Gastroesophageal sphincter (tissue), 4 donors: ENCODE data around the gene CDCP2. TPM values are rescaled to one million over a fixed set of nuclear protein-coding genes. Genes with fewer than 3 reads are reported as not detected.

Experiments used
- ATAC-seq: fragments of 150-250 bp; one replicate; pipeline ENCODE4 v1.9.1; 2016; ENCODE audit warnings: mild to moderate bottlenecking, moderate library complexity
- H3K27ac ChIP-seq, 4 donors: fragments of 200-600 bp; sonication (generic) in 3 of 4; 1 replicate in 3 of 4; 2 replicates in 1 of 4; pipeline ENCODE4 v1.5.1; 2016 to 2019
- H3K27me3 ChIP-seq: fragments of 200-600 bp; sonication (generic); one replicate; pipeline ENCODE4 v1.5.1; 2019
- H3K36me3 ChIP-seq, 2 donors: fragments of 200-600 bp; sonication (generic); one replicate each; pipeline ENCODE4 v1.5.1; 2019; ENCODE audit warnings: control low read depth in 1 of 2
- H3K4me1 ChIP-seq, 3 donors: fragments of 200-600 bp; sonication (generic); 1 replicate in 2 of 3; 2 replicates in 1 of 3; pipeline ENCODE4 v1.5.1; 2016 to 2019; ENCODE audit warnings: control low read depth in 2 of 3
- H3K4me3 ChIP-seq, 2 donors: fragments of 200-600 bp; sonication (generic); one replicate each; pipeline ENCODE4 v1.5.1; 2019; ENCODE audit warnings: mild to moderate bottlenecking in 1 of 2, moderate library complexity in 1 of 2
- H3K9me3 ChIP-seq, 3 donors: fragments of 200-600 bp; sonication (generic); one replicate each; pipeline ENCODE4 v1.5.1; 2017 to 2019; ENCODE audit warnings: control low read depth in 2 of 3
- CTCF ChIP-seq, 4 experiments: fragments of 200-600 bp in 2 of 4; fragments of 450-650 bp in 2 of 4; sonication (generic) in 1 of 4; IDR thresholded peaks; one replicate each; pipeline ENCODE4 v1.5.1; 2017 to 2019; ENCODE audit warnings: antibody characterized with exemption in 4 of 4, mild to moderate bottlenecking in 2 of 4, moderate library complexity in 2 of 4
- EP300 ChIP-seq: sonication (generic); formaldehyde crosslinking; IDR thresholded peaks from one replicate; pipeline ENCODE4 v1.6.1; 2017; ENCODE audit warnings: antibody characterized with exemption, mild to moderate bottlenecking
- POLR2A ChIP-seq, 2 donors: fragments of 450-650 bp; IDR thresholded peaks; one replicate each; pipeline ENCODE4 v1.6.1; 2017; ENCODE audit warnings: antibody characterized with exemption in 2 of 2, mild to moderate bottlenecking in 2 of 2, moderate library complexity in 1 of 2
- POLR2AphosphoS5 ChIP-seq: sonication (generic); formaldehyde crosslinking; IDR thresholded peaks from one replicate; pipeline ENCODE4 v1.6.1; 2017; ENCODE audit warnings: antibody characterized with exemption
- WGBS, 2 donors: methylation state at CpG; one replicate each; pipeline ENCODE4 v1.1.5; 2018; ENCODE audit warnings: low coverage in 1 of 2; 5-methylcytosine and 5-hydroxymethylcytosine counted together
- small RNA-seq, 4 donors: library from RNA; depleted of rRNA; stranded (forward); fragments of <200 nt; gene quantifications; one replicate each; pipeline ENCODE3, GENCODE V24; 2016
- total RNA-seq, 4 donors: library from RNA; depleted of rRNA; stranded (reverse); fragments of >200 nt; gene quantifications; one replicate each; pipeline ENCODE4 v1.1.0, GENCODE V29; 2016

Gene CDCP2
- total RNA-seq, 4 donors from 2014 or later: 0.13 to 0.23 TPM; not detected in 2

- no peaks in the 10 kb centered on the region for H3K4me1 ChIP-seq
- 86 to 93% methylated on average over 1 of the region's 1 CpG for WGBS, 2 donors
- H3K27ac ChIP-seq: no peak overlapping the region
- no peak for ATAC-seq
- no peak overlapping the region for H3K4me3 ChIP-seq
- no peaks in the 10 kb centered on the region for H3K27me3 ChIP-seq
- H3K9me3 ChIP-seq: no peaks in the 10 kb centered on the region
- no peak for TF ChIP-seq CTCF (IDR thresholded peaks at IDR 0.05)
- TF ChIP-seq EP300: no peak
- no peak for TF ChIP-seq POLR2AphosphoS5
- TF ChIP-seq POLR2A (IDR thresholded peaks at IDR 0.05): no peak
- H3K36me3 ChIP-seq: peaks cover 0 to 7% of the 10 kb centered on the region in 2 donors
Observed at GRCh38 chr1:54086754-54087153, 66.0 kb downstream of the CDCP2 start.

- WGBS, 2 donors: 88 to 91% methylated on average over 2 of the region's 2 CpGs
- Histone ChIP-seq H3K4me3 (no peak overlapping the region), H3K36me3 (peaks cover 0 to 7% of the 10 kb centered on the region in 2 donors), H3K4me1 (no peaks in the 10 kb centered on the region), H3K9me3 (no peaks in the 10 kb centered on the region), H3K27me3 (no peaks in the 10 kb centered on the region), H3K27ac (no peak overlapping the region)
- TF ChIP-seq POLR2A (IDR thresholded peaks at IDR 0.05) (no peak), CTCF (IDR thresholded peaks at IDR 0.05) (no peak), EP300 (no peak), POLR2AphosphoS5 (no peak)
- no peak for ATAC-seq
Observed at GRCh38 chr1:54084794-54085193, 68.0 kb downstream of the CDCP2 start.

Small RNAs within 50 kb of the gene (small RNA-seq; reads per million reads assigned to genes)
- gene AL353898.1 (0 reads per million in 4 donors), gene AL353898.2 (0 reads per million in 4 donors)

Other genes starting within 250 kb of the CDCP2 start
- 10 to 100 TPM; 17.7 to 27.1 (median 21.3) TPM for gene IFT25, start 207.3 kb downstream of the CDCP2 start, total RNA-seq
- 10 to 100 TPM; 19.6 to 31.4 (median 23.9) TPM for gene LRRC42, start 206.7 kb downstream of the CDCP2 start, total RNA-seq
- gene LDLRAD1, start 134.8 kb downstream of the CDCP2 start, total RNA-seq: not detected
- 100 to 1,000 TPM; 238 to 466 (median 352) TPM for gene TMEM59, start 99.8 kb downstream of the CDCP2 start, total RNA-seq
- gene TCEANC2, start 99.4 kb downstream of the CDCP2 start, total RNA-seq: 10 to 100 TPM in 1 of 4 donors, 1 to 10 TPM in 3; 3.6 to 10.2 (median 9.1) TPM
- gene CYB5RL, start 47.0 kb upstream of the CDCP2 start, total RNA-seq: 1 to 10 TPM; 2.2 to 4.1 (median 3.0) TPM
- gene MRPL37, start 47.2 kb upstream of the CDCP2 start, total RNA-seq: 10 to 100 TPM; 37.3 to 64.5 (median 52.0) TPM